ENCODE measurements around the gene SMIM43. TPM values are rescaled to one million over a fixed set of nuclear protein-coding genes. Genes with fewer than 3 reads are reported as not detected.

The SMIM43 gene
- total and polyA plus RNA-seq, 2 donors (not counting 1 experiment from before 2014, with no cell fraction given) = not detected

DNA sequence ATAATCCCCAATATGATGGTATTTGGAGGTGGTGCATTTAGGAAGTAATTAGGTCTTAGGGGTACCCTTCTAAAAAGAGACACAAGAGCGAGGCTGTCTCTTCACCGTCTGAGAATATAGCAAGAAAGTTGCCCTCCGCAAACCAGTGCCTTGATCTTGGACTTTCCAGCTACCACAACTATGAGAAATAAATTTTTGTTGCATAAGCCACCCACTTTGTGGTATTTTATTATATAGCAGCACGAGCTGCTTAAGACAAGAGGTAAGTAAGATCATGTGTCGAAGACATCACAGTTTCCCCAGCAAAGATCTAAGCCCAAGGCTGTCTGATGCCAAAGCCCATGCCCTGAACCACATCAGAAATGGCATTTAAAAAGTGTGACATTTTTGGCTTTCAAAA lies 26.5 kb upstream of the SMIM43 start:
- TF ChIP-seq, protein P1, sequence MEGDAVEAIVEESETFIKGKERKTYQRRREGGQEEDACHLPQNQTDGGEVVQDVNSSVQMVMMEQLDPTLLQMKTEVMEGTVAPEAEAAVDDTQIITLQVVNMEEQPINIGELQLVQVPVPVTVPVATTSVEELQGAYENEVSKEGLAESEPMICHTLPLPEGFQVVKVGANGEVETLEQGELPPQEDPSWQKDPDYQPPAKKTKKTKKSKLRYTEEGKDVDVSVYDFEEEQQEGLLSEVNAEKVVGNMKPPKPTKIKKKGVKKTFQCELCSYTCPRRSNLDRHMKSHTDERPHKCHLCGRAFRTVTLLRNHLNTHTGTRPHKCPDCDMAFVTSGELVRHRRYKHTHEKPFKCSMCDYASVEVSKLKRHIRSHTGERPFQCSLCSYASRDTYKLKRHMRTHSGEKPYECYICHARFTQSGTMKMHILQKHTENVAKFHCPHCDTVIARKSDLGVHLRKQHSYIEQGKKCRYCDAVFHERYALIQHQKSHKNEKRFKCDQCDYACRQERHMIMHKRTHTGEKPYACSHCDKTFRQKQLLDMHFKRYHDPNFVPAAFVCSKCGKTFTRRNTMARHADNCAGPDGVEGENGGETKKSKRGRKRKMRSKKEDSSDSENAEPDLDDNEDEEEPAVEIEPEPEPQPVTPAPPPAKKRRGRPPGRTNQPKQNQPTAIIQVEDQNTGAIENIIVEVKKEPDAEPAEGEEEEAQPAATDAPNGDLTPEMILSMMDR (IDR thresholded peaks at IDR 0.05) = no peak
- TF ChIP-seq EZH2 (IDR thresholded peaks at IDR 0.05; ENCODE audit: borderline replicate concordance, insufficient read depth, low read depth, low read length, poor library complexity, severe bottlenecking) = no peak
- H3K4me1 Mint-ChIP-seq = no peaks in the 10 kb centered on the region
- intact Hi-C loops (cut with micrococcal nuclease) = no loop called here

DNA sequence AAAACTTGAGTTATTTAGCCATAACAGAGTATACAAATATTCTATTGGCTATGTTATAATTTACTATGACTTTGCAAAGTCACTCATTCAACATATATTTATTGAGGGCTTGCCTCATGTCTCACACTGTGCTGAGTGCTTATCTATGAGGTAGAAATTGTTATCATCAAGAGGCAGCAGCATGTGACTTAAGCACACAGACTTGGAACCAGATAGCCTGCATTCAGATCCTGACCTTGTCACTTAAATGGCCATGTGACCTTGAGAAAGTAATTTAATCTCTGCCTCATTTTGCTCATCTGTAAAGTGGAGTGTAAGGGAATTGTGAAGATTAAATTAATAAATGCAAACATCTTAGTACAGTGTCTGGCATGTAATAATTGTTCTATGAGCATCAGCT lies 26.0 kb upstream of the SMIM43 start:
- no peak for ATAC-seq (ENCODE audit: low read depth)
- Histone ChIP-seq H3K9me3 (ENCODE audit: control extremely low read depth in 1 of 3, control insufficient read depth in 2 of 3, insufficient read depth in 1 of 3, low read length in 2 of 3) (no peaks in the 10 kb centered on the region), H3K9ac (ENCODE audit: low read length) (no peak overlapping the region), H3K27me3 (replicated peaks in 1 of 4; ENCODE audit: control extremely low read depth in 1 of 4, control insufficient read depth in 3 of 4, insufficient read depth in 4 of 4, low read length in 3 of 4) (peaks cover 0 to 10% (median 6%) of the 10 kb centered on the region in 4 experiments), H3K4me2 (replicated peaks; ENCODE audit: low read depth, low read length, poor library complexity, severe bottlenecking) (no peak overlapping the region), H3K4me3 (ENCODE audit: control extremely low read depth in 1 of 5, extremely low read depth in 1 of 5, insufficient read depth in 1 of 5, low read depth in 2 of 5, low read length in 4 of 5) (no peak overlapping the region), H3K79me2 (ENCODE audit: control insufficient read depth, insufficient read depth, low read length) (no peaks in the 10 kb centered on the region), H3K27ac (ENCODE audit: low read length in 2 of 2) (no peak overlapping the region), H3K4me1 (ENCODE audit: control insufficient read depth in 2 of 2, insufficient read depth in 2 of 2, low read length in 2 of 2) (no peaks in the 10 kb centered on the region), H3K36me3 (replicated peaks in 1 of 2; ENCODE audit: control extremely low read depth in 1 of 2, control insufficient read depth in 1 of 2, extremely low read depth in 1 of 2, insufficient read depth in 2 of 2, low read length in 1 of 2) (no peaks in the 10 kb centered on the region), H2AFZ (ENCODE audit: insufficient read depth, low read depth, low read length, poor library complexity, severe bottlenecking) (no peak overlapping the region), H4K20me1 (ENCODE audit: control insufficient read depth, insufficient read depth, low read length, poor library complexity, severe bottlenecking) (no peaks in the 10 kb centered on the region)
- no peak for DNase-seq
- H3K4me3 Mint-ChIP-seq = no peak overlapping the region
- H3K4me1 Mint-ChIP-seq = no peaks in the 10 kb centered on the region
- H3K9me3 Mint-ChIP-seq (ENCODE audit: insufficient read depth) = no peaks in the 10 kb centered on the region
- H3K27me3 Mint-ChIP-seq = peaks cover 30% of the 10 kb centered on the region
- no peak overlapping the region for H3K27ac Mint-ChIP-seq
- intact Hi-C loops (cut with micrococcal nuclease) = no loop called here
- TF ChIP-seq, protein P1 (IDR thresholded peaks at IDR 0.05) = no peak
- no peak for TF ChIP-seq EZH2 (IDR thresholded peaks at IDR 0.05; ENCODE audit: borderline replicate concordance, insufficient read depth, low read depth, low read length, poor library complexity, severe bottlenecking)
- POLR2A ChIA-PET = no interaction called here
- CTCF ChIA-PET = no interaction called here

More for the DNA sequence above, 26.5 kb upstream of the SMIM43 start:
- ChIA-PET POLR2A (no interaction called here), CTCF (no interaction called here)
- H3K4me2 ChIP-seq (replicated peaks; ENCODE audit: low read depth, low read length, poor library complexity, severe bottlenecking) = no peak overlapping the region
- no peaks in the 10 kb centered on the region for H3K79me2 ChIP-seq (ENCODE audit: control insufficient read depth, insufficient read depth, low read length)
- H3K36me3 ChIP-seq (replicated peaks in 1 of 2; ENCODE audit: control extremely low read depth in 1 of 2, control insufficient read depth in 1 of 2, extremely low read depth in 1 of 2, insufficient read depth in 2 of 2, low read length in 1 of 2) = no peaks in the 10 kb centered on the region
- Mint-ChIP-seq H3K27me3 (peaks cover 30% of the 10 kb centered on the region), H3K27ac (no peak overlapping the region), H3K9me3 (ENCODE audit: insufficient read depth) (no peaks in the 10 kb centered on the region), H3K4me3 (no peak overlapping the region)
- H3K9me3 ChIP-seq (ENCODE audit: control extremely low read depth in 1 of 3, control insufficient read depth in 2 of 3, insufficient read depth in 1 of 3, low read length in 2 of 3) = no peaks in the 10 kb centered on the region
- ATAC-seq (ENCODE audit: low read depth) (no peak), DNase-seq (no peak)
- H4K20me1 ChIP-seq (ENCODE audit: control insufficient read depth, insufficient read depth, low read length, poor library complexity, severe bottlenecking) = no peaks in the 10 kb centered on the region
- H3K9ac ChIP-seq (ENCODE audit: low read length) = no peak overlapping the region
- H2AFZ ChIP-seq (ENCODE audit: insufficient read depth, low read depth, low read length, poor library complexity, severe bottlenecking) = no peak overlapping the region
- no peak overlapping the region for H3K27ac ChIP-seq (ENCODE audit: low read length in 2 of 2)
- H3K27me3 ChIP-seq (replicated peaks in 1 of 4; ENCODE audit: control extremely low read depth in 1 of 4, control insufficient read depth in 3 of 4, insufficient read depth in 4 of 4, low read length in 3 of 4) = peaks cover 0 to 10% (median 5%) of the 10 kb centered on the region in 4 experiments
- no CpG with 5 or more reads among the region's 5 CpGs for WGBS (ENCODE audit: insufficient coverage)
- no peaks in the 10 kb centered on the region for H3K4me1 ChIP-seq (ENCODE audit: control insufficient read depth in 2 of 2, insufficient read depth in 2 of 2, low read length in 2 of 2)
- no peak overlapping the region for H3K4me3 ChIP-seq (ENCODE audit: control extremely low read depth in 1 of 5, extremely low read depth in 1 of 5, insufficient read depth in 1 of 5, low read depth in 2 of 5, low read length in 4 of 5)

Data from B cell (primary cell).